Measurements from ENCODE around the gene TBKBP1.

Gene TBKBP1

GRCh38 chr17:47728214-47728877 lies 34.4 kb downstream of the TBKBP1 start:
- no peak for TF ChIP-seq CTCF (conservative IDR thresholded peaks at IDR 0.05; ENCODE audit: low read depth, low read length)

GRCh38 chr17:47729476-47729875 lies 35.5 kb downstream of the TBKBP1 start:
- no peak overlapping the region for H3K4me3 ChIP-seq (ENCODE audit: low read length)
- TF ChIP-seq CTCF (conservative IDR thresholded peaks at IDR 0.05; ENCODE audit: low read depth, low read length), result no peak
- no peak for DNase-seq (ENCODE audit: low read depth)

More at GRCh38 chr17:47728214-47728877, 34.4 kb downstream of the TBKBP1 start:
- DNase-seq (ENCODE audit: low read depth), result no peak
- H3K4me3 ChIP-seq (ENCODE audit: low read length), result no peak overlapping the region

DNA sequence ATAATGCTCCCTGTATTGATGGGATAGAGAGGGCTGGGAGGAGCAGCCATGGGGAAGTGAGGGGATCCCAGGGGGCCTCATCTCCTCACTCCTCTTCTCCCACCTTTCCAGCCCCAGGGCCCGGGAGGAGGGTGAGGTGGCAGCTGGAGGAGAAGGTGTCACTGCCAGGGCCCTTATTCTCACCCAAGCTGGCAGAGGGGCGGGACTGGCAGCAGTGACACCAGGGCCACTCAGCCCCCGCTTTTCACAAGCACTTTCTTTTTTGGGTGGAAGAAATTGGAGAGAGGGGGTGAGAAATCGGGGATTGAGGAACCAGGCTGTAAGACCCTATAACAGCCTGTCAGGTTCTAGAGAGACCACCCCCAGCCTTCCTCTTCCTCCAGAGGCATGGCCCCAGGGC lies 36.7 kb downstream of the TBKBP1 start:
- no peak for TF ChIP-seq CTCF (conservative IDR thresholded peaks at IDR 0.05; ENCODE audit: low read depth, low read length)
- no peak for DNase-seq (ENCODE audit: low read depth)
- no peak overlapping the region for H3K4me3 ChIP-seq (ENCODE audit: low read length)

DNA sequence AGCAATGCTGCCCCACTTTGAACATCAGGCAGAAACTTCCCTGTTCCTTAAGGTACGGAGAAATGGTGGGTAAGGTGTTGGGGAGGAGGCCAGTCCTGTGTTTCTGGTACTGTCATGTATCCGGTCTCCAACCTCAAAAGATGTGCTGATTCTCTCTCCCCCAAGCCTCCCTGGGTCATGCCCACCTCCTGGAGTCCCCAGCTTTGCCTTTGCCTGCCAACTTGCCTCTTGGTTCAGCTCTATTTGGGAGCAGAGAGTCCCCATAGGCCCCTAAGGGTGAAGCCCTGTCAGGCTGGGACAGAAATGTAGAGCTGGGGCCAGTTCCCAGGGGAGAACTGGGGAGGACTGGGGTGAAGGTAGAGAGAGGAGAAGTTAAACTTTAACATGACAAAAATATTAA lies 37.4 kb downstream of the TBKBP1 start:
- no peak for DNase-seq (ENCODE audit: low read depth)
- TF ChIP-seq CTCF (conservative IDR thresholded peaks at IDR 0.05; ENCODE audit: low read depth, low read length), result no peak

DNA sequence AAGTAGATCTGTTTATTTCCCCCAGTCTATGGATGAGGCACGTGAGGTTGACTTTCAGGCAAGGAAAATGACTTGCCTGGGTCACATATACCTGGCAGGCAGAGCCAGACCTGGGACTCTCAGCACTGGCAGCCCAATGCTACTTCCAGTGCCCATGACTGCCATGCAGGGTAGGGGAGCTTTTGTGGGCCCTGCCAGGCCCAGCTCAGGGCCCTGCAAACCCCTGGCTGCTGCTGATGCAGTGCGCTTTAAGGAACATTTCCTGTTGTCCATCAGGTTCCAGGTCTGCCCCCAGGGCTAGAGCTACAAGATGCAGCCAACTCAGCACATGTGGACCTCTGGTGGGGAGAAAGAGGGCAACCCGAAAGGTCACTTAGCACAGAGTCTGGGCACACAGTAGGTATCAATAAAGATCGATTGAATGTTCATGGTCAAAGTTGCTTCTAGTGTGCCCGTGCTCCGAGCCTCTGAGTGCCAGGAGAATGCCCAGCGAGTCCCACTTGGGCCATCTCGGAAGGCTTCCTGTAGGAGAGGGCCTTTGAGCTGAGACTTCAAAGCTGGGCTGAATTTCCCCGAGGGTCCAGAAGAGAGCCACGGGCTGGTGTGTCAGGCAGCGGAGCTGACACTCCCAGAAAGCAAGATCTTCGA lies 38.6 kb downstream of the TBKBP1 start:
- DNase-seq (ENCODE audit: low read depth), result no peak
- no peak for TF ChIP-seq CTCF (conservative IDR thresholded peaks at IDR 0.05; ENCODE audit: low read depth, low read length)
- no peak overlapping the region for H3K4me3 ChIP-seq (ENCODE audit: low read length)

More for the DNA sequence above, 37.4 kb downstream of the TBKBP1 start:
- no peak overlapping the region for H3K4me3 ChIP-seq (ENCODE audit: low read length)

- TF ChIP-seq CTCF (conservative IDR thresholded peaks at IDR 0.05; ENCODE audit: low read depth, low read length), result no peak
- DNase-seq (ENCODE audit: low read depth), result no peak
- no peak within 1 kb of the TSS for H3K4me3 ChIP-seq (ENCODE audit: low read length)
Measured at GRCh38 chr17:47733047-47733673, 39.2 kb downstream of the TBKBP1 start, which contains the start of gene TBX21. TSS of gene TBX21 (plus strand) at chr17:47733236. CDS start at chr17:47733455, 219 bp downstream.
